NCI-H2171 treated with DMSO at 0.1 percent for 48 hours (cell line): ENCODE data around the gene HNRNPA3.
"Not testable (repeated sequence)": the region's sequence is repeated elsewhere in the genome, so short reads cannot be mapped to it uniquely, and the experiment has no call there.

Experiments
- DNase-seq: peaks from one replicate; lab custom pipeline; 2025; lab: John Stamatoyannopoulos, UW

Gene HNRNPA3

DNA sequence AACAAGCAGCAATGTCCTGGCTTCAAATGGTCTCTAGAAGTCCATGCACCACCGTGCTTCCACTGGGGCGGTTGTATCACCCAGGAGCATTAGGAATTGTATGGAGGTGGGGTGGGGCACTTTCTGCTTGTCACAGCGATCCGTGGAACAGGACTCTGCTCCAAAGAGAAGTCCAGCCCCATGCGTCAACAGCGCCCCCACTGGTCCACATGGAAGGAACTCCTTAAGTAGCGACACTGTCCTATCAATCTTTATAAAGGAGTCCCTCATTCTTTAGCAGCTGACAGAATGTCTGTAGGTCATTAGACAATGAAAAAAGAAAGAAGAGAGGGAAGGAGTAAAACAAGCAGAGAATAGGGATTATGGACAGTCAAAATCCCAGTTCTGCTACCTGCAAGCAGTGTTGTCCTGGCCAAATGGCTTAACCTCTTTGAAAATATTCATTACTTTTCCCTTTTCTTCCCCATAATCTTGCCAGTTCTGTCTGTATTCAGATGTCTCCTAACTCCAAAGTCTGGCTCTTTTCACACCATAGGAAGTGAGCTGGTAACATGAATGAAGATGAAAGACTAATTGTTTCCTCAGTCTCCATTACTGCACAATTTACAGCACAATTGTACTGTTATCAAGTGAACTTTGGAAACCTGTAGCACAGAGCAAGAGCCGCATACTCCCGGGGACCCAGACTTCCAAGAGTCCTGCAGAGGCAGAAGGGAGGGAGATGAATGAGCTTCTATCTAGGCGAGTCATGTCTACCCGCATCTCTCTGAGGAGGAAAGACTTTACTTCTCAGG is 42.0 kb downstream of the HNRNPA3 start:
- no peak for DNase-seq

DNA sequence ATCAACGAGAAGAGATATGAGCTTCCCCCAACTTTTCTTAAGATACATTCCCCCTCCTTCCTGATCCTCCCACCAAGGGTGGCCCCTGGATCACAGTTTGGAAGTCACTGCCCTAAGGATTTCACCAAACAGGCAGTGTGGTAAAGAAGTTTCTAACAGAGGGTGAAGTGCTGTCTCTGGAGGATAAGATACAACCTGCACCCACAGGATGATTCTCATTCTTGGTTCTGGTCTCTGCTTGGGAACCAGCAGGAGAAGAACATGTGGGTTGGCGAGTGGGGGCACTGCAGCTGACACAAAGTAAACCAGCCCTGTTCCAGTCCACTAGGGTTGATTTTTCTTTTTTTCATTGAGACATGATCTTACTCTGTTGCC is 42.6 kb downstream of the HNRNPA3 start:
- no peak for DNase-seq

DNA sequence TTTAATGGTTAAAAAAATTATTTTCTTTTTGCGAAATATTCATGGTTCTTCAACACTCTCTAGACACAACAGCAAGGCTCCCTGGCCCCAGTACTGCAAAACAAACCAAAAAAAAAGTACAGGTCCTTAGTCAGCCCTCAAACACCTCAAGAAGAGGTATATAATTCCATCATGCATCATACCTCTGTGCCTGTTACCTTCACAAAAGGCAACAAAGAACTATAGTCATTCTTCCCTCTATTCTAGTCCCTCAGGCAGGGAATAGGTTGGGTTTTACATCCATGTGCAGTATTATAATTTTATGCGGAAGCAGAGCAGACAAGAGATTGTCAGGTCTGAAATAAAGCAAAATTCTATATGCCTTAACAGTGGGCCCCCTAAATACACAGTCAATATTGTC is 43.4 kb downstream of the HNRNPA3 start:
- DNase-seq: no peak

DNA sequence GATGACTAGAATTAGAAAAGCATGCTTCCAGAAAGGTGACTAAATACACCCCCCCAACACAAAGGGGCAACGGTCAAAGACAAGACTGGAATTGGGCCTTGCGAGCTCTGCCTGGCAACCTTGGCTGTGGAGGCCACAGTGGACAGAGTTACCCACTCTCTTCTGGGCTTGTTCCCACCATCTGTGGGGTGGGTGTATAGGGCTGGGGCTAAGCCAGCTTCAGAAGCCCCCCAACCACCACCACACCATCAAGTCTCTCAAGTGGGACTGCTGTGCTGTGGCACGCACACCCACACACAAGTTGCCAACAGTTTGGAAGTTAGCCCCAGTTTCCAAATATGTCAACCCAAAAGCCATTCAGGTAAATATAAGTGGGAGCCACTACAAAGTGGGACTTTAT is 44.1 kb downstream of the HNRNPA3 start:
- DNase-seq: no peak

DNA sequence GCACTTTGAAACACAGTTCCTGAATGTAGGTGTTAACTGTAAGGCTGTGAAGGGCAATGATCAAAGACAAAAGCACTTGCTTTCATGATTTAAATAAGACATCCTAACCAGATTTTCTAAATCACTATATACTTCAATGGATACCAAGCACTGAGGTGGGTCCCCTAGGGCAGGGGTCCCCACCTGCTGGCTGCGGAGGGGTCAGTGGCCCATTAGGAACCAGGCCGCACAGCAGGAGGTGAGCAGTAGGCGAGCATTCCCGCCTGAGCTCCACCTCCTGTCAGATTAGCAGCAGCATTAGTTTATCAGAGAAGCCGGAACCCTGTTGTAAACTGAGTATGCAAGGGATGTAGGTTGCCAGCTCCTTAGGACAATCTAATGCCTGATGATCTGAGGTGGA is 44.9 kb downstream of the HNRNPA3 start:
- DNase-seq: no peak

DNA sequence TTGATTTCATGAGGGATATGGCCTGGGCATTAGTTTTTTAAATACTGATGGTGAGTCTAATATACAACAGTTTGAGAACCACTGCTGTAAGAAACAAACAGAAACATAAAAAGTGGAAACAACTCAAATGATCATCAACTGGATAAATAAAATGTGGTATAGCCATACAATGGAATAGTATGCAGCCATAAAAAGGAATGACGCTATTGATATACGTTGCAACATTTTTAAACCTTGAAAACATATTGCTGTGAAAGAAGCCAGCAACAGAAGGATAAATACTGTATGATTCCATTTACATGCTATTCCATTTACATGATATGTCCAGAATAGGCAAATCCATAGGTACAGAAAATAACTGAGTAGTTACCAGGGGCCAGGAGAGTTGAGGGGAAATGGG is 45.5 kb downstream of the HNRNPA3 start:
- DNase-seq: no peak

DNA sequence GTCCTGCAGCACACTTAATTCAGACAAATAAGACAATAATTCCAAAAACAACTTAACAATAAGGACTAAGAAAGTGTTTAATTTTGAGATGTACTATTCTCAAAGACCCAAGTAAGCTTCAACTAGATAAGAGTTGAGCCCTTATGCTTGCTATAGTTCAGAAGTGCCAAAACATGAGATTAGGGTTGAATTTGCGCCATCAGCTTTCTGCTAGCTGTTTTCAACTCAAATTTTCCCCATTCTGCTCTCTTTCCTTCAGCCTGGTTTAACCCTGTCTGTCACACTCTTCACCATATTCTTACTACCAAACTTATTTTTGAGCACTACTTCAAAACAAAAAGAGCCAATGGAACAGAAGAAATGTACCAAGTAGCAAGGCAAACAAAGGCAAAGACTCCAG is 47.8 kb downstream of the HNRNPA3 start:
- no peak for DNase-seq

DNA sequence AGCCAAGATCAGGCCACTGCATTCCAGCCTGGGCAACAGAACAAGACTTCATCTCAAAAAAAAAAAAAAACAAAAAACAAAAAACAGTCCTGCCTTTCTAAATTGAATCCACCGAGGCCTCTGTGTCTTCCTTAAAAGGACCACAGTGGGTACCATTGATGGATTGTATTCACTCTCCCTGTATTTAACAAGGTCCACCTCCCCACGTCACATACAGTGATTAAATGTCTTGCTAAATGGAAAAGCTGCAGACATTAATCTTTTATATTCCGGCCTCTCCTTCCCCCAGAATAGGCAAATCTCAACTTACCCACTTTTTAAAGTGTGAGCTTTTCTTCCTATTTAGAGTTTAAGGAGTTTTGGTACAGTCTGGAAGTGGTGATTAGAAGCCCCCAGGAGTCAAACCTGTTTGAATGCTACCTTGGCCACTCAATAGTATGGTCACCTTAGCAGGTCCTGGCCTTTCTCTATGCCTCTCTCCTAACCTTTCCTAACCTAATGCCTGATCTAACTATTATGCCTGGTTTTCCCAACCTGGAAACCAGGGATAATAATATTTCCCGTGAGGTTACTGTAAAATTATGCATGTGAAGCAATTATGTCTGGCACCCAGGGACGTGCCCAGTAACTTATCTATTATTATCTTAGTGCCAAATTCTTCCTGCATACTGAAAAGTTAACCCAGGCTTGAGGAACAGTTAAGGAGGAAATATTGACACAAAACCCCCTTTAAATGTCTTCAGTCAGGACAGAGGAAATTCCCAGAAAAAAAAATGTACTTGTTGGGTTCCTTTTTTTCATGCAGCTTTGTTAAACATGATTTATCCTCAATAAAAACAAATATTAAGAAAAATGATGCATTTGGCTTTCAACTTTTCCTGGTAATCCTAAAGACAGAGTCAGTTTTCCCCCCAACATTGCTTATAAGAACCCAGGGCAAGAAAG is 48.8 kb downstream of the HNRNPA3 start:
- DNase-seq: no peak

DNA sequence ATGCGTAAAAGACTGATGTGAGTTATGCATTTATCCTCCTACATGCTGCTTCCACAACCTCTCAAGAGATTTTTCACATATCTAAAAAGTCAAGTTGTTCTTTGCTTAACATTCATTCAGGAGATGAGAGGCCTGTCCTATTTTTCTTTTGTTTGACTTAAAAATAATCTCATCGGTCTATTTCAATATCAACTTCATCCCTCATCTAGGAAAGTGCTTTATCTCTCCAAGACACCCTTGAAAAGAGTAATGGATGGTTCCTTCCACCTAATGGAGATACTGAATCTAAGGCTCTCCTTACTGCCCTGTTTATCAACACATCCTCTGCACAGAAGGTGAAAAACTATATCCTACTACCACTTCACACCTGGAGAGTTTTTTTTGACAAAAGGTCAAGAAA is 49.5 kb downstream of the HNRNPA3 start:
- DNase-seq: peak; percentile 36

DNA sequence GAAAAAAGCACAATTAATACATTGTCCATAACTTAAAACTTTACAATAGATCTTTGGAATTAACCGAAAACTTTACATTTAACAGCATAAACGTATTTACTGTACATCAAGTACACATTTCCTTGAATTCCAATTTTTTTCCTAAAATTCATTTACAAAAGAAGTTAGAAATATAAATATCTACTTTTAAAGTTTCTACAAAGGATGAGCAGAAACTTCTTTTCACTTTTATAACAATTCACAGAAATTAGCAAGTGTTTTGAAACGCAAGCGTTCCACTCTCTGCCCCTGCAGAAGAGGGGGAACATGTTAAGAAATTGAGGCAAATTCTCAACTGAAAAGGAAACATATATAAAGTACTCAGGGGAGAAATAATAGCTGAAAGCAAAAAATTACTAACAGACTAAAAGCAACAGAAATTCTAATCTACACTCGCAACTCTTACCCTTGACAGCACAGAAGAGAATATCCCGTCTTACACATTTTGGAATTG is 50.4 kb downstream of the HNRNPA3 start:
- DNase-seq: no peak

DNA sequence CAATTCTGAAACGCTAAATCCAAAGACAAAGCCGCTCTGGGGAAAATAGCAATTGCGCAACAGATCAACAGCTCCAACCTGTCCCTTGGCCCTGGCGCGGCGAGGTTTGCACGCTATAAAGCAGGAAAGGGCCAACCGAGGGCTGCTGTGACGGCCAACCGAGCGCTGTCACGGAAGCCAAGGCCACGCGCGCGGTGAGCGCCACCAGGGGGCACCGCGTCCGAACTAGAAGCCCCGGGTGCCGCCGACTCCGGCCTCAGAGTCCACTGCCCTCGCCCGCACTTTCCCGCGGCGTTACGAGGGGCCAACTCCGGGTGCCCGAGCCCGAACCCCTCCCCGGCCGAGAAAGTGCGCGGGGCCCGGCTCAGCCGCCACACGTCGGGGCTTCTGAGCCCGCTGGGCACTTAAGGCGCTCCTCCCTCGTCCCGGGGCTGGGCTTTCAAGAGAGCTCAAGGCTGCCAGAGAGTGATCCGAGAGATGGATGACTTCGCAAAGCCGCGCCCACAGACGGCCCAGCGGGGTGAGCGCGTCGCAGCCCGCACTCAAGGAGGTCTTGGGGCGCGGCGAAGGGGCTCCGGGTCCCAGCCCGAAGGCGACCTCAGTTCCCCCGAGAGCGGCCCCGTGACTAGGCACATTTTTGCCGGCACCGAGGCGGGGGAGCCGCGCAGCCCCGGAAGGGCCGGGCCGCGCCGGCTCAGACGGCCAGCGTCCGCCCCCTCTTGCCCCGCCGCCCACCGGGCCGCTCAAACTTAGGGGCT is 51.0 kb downstream of the HNRNPA3 start:
- DNase-seq: peak; percentile 93

DNA sequence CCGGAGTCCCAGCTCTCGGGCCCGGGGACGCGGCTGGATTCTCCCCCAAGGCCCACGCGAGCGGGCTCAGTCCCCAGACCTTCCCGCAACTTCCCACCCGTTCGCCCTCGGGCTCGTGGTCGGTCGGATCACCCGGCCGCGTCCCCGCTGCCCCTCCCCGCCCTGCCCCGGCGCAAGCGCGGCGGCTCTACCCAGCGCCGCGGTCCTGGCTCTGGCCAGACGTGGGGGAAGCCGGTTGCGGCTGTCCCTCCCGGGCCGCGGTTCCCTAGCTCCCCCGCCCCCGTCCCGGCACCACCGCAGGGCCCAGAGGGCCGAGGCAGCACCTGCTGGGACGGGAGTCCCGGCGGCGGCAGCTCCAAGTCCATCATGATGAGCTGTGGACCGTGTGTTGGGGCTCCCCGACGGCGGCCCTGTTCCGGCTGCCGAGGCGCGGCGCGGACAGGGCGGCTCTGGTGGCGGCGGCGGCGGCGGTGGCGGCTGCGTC is 51.7 kb downstream of the HNRNPA3 start:
- DNase-seq: no peak

DNA sequence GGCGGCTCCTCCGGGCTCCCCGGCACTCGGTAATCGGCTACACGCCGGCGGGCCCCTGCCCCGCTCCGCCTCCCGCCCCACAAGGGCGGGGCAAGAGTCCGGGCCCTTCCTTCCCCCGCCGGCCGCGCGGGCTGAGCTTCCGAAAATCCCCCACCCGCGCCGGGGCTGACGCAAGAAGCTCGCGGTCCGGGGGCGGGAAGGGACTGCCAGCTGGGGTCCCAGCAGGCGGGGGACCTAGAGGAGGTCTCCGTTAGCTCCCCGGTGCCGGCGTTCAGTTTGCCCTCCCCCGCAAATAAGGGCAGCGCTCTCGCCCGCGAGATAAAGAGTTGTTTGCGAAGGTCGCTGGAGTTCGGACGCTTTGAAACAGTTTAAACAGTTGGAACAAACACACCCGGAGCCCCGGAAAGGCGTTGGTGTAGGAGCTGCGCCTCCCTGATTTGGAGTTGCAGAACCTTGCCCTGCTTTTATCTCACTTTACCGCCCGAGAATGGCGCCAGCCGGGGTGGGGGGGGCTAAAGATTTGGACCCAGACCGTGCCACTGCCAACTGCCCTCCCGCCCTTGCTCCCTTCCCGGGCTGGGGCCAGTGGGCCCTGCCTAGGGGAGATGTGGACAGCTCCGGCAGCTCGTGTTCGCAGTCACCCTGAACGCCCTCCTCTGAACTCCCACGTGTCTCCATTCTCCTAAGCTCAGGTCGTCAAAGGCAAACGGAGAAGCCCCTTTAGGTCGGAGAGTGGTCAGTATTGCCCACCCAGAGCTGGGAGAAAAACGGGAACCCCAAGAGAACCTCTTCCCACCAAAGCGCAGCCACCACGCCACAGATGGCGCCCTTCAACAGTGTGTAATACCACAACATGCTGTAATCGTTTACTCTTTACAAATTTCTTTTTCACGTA is 52.3 kb downstream of the HNRNPA3 start, which contains the start of gene NFE2L2:
TSS of gene NFE2L2 (minus strand) at position 35 of the 895 bp plus-strand sequence. CDS start 151 bp downstream, outside the sequence.
- peak; percentile 89 for DNase-seq

DNA sequence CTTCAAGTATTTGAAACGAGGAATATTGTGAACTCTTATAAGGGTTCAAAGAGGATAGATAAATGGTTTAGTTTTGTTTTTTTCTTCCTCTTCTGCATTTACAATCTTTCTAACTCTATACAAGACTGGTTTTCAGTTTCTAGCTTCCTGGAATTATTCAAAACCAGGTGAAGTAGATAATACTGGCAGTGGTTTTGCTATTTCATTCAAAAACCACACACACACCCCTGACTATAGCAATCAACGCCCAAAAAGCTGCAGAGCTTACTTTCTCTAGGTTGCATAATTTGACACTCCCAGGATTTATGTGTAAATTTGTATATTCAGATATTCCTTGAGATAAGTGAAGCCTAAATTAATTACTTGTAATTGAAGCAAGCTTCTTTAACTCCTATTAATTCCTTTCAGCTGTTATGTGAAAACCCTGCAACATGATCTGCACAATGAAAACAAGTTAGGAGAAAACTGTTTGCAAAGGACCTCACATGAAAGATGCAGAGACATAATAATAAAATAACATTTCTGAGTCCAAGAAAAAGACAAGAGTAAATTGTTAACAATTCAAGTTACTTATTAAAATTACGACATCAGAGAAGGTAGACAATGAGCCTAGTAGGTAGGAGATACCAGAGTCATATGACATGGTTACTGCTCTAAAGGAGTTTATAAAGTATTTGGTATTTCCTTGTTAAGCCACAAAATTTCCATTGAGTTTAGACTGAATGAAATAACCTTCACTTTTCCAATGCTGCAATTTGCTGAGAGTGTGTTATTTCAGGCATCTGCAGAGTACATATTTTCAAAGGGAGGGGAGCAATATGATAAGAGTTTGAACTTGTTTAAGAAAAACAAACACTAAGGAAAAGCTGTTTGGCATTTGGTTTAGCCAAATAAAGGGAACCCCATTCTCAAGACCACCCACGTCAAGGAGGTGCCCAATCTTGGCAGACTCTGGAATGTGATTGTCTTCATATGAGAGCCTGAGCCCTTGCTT is 53.5 kb downstream of the HNRNPA3 start:
- peak; percentile 44 for DNase-seq

DNA sequence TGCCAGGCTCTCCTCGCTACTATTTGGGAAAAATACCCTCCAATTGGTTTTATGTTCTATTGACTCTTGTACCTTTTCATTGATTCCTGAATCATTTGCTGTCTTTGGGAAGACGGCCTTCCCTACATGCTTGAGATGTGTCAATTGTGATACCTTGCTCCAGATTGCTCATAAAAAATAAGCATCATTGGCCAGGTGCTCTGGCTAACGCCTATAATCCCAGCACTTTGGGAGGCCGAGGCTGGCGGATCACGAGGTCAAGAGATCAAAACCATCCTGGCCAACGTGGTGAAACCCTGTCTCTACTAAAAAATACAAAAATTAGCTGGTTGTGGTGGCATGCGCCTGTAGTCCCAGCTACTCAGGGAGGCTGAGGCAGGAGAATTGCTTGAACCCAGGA is 54.4 kb downstream of the HNRNPA3 start:
- DNase-seq: not testable (repeated sequence)

DNA sequence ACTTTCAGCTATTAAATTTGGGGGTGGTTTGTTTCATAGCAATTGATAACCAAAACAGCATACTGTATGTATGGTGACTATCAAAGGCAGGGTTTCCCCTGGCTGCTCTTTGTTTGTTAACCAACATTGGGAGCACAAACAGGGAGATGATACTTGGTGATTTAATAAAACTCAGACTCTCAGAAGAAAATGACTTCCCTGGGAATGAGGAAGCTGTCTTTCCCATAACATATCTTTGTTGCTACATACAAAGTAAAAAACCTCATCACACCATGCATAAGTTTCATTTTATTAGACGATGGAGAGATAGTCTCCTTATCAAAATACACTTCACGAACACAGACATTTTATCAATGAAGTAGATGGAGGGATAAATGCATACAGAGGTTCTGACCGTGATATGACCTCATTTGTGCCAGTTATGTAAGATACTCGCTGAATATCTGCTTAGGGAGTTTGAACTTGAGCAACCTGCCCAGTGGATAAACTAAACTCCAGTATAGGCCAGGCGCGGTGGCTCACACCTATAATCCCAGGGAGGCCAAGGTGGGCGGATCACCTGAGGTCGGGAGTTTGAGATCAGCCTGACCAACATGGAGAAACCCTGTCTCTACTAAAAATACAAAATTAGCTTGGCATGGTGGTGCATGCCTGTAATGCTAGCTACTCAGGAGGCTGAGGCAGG is 55.7 kb downstream of the HNRNPA3 start:
- DNase-seq: no peak

DNA sequence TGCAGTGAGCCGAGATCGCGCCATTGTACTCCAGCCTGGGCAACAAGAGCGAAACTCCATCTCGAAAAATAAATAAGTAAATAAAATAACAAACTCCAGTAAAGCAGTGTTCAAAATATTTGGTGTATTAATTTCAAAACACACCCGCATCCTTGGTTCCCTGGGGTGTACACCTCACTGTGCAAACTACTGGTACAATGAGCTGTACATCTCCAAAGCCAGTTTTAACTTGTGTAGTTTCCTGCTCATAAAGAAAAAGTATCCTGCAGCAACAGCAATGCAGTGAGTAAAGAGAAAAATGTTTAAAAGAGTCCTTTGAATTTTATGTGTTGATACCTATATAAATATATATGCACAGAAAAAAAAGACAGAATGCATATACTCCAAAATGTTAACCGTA is 56.3 kb downstream of the HNRNPA3 start:
- DNase-seq: no peak

DNA sequence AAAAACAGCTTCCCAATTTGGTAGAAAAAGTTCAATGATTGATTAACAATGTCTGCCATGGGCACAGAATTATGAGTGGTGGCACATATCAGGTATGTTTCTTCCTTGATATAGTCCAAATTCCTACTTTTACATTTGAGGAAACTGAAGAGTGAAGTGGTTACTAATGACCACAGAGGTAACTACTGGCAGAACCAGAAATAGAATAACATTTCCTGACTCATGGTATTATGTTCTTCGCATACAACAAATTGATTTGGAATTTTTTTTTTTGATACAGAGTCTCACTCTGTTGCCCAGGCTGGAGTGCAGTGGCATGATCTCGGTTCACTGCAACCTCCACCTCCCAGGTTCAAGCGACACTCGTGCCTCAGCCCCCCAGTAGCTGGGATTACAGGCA is 57.9 kb downstream of the HNRNPA3 start:
- DNase-seq: no peak
